GM21717 (cell line): ENCODE measurements around the gene ALK.

Source experiments
- ATAC-seq: cut with Tn5 transposase; IDR thresholded peaks from one replicate; pipeline ENCODE4 v1.9.1; 2021; ENCODE audit warnings: mild to moderate bottlenecking, moderate library complexity; ENCODE audit not compliant: unreplicated experiment

ALK gene

DNA sequence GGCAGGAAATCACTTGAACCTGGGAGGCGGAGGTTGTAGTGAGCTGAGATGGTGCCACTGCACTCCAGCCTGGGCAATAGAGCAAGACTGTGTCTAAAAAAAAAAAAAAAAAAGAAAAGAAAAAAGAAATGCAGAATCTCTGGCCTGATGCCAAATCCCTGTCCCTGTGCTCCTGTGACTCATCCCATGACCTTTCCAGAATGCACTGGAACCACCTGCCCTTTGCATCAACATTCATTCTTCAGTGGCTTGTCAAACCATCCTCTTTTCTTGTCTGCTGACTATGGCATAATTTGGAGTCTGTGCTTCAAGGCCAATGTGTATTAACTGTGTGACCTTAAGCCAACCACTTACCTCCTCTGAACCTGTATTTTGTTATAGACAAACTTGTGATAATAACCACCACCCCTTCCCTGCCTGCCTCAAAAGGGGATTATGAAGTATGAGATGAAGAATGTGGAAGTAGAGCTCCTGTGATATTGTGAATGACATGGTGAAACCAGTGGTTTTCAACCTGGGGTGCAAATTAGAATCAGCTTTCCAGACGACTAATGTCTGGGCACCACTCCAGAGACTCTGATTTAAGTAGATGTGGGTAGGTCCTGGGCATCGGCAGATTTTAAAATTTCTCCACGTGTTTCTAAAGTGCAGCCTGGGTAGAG is 616.9 kb downstream of the ALK start:
- no peak for ATAC-seq

DNA sequence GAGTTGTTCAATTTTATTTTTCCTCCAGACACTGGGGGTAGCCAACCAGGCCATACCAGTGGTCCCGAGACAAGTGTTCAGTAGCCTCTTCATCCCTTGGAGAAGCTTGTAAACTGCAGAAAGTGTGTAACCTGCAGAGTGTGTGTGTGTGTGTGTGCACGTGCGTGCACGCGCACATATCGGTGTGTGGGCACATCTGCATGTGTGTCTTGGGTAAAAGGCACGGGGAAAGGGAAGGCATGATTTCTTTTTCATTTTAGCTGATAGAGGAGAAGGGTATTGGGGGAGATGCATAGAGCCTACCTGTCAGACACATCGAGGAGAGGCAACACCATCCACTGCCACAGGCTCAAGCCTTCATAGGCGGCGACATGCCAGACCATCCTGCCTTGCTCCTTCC is 624.8 kb downstream of the ALK start:
- ATAC-seq, result no peak

DNA sequence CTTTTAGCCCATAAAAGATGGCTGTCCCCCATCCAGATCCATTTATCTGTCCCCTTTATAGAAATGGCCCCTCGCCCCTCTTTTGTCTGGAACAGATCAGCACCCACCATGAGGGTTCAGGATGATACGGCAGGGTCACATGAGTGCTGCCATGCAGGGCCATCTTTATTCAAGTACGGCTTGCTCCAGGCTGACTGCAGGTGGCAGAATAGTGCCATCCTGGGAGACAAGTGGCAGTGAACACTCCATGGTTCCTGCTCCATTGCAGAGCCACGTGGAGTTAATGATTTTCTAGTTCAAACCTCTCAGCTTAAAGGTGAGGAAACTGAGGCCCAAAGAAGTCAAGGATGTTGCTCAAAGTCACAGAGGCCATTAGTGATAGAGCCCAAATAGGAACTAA is 625.5 kb downstream of the ALK start:
- ATAC-seq, result no peak

DNA sequence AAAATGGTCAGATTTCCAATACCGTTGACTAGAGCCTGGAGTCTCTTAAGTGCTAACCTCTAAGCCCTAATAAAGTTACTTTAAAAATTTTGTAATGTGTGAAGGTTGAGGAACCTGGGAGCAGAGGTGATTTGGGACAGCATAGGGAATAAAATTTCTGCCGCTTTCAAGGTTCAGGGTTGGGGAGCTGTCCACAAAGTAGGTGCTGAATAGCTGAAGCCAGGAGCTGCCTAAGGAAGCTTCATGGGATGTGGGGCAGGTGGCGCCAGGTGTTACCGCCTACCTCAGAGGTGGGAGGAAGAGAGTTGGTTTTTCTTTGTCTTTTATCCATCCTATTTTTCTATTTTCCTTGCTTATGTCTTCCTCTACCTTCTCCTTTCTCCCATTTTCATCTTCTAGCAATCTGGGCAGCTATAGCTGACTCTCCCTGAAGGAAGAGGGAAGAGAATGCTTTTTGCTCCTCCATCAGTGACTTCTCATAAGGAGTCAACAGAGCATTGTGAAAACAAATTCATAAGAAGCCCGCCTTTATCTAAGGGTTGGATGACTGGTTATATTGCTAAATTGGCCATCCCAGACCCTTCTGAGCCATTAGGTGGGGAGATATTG is 627.5 kb downstream of the ALK start:
- ATAC-seq, result no peak

DNA sequence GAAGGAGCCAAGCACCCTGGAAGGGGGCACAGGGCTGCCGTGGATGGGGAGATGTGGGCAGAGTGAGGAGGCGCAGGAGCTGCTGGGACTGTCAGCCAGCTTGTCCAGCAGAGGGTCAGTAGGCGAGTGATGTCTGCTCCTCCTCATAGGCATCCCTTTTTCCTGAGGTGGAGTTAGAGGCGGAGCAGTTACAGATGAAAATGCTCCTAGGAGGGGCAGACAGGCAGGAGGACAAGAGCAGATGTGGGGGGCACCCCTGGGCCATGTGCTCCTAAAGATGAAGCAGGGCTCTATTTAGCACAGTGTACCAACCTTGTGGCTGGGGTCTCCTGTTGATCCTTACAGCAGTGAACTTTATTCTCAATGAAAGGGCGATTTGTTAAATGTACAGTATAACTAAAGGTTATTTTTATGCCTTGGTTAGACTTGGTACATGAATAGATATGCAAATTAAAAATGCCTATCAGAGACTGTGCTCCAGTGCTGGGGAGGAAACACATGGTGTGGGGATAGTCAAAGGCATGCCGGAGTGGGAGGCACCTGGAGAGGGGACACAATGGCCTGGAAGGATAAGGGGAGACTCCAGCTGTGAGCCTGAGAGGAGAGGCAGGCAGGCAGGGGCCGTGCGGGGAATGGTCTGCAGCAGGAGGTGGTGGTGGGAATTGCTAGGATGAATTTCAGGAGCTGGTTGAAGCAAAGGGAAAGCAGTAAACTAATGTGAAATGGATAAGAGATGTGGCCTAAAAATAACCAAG is 630.9 kb downstream of the ALK start:
- ATAC-seq, result no peak

DNA sequence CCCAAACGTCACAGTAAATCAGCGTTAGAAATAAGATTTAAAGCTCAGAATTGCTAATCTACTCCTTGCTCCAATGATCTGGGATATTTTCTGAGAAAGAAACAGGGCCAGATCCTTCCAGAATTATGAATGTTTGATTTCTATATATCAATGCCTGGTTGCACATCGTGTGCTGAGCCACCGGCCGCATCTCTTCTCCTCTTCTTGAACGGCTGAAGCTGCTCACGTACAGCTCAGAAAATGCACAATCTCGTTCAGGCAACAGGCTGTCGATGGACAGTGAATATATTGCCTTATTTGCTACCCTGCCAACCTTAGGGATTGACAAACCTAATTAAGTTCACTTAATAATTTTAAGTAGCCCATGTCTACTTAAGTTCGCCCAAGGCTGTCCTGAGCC is 636.7 kb downstream of the ALK start:
- no peak for ATAC-seq

DNA sequence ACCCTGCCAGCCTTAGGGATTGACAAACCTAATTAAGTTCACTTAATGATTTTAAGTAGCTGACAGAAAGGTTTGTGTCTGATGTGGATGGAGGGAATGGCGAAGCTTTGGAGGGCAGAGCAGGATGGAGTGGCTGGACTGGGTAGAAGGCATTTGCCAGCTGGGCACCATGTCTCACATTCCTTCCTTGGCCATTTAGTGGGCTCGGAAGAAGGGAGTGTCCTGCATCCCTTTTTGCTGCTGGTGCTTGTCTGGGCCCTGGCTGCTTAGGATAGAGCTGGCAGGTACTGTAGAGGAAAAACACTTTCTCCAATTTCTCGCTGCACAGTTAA is 639.5 kb downstream of the ALK start:
- ATAC-seq, result no peak

DNA sequence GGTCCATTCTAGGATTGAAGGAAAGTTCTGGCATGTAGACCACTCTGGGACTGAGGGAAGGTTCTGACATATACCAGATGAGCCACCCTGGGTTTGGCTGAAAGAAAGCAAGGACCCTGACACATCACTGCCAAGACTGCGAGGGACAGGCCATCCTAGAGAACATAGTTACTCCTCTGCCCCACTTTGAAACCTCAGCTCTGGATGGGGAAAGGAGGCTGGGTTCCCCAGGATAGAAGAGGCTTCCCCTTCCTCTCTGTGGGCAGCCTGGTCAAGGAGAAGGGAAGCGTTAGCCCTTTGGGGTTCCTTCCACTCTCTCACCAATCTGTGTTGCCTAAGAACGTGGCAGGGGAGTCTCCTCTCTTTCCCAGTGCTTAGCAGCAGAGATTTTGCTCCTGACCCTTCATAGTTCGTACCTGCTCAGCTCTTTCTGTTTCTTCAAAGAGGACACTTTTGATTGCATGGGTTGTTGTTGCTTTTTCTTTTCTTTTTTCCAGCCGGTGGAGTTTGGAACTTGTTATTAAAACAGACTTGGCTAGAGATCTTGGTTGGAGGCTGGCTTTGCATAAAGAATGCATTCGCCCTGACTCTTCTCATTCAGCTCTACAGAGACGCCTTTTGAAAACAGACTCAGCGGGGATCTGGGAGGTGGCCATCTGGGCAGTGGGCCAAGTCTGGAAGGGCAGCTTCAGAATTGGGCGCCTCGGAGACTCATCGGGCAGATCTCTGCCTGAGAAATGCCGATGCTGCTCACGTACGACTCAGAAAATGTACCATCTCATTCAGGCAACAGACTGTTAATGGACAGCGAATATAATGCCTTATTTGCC is 640.1 kb downstream of the ALK start:
- no peak for ATAC-seq

DNA sequence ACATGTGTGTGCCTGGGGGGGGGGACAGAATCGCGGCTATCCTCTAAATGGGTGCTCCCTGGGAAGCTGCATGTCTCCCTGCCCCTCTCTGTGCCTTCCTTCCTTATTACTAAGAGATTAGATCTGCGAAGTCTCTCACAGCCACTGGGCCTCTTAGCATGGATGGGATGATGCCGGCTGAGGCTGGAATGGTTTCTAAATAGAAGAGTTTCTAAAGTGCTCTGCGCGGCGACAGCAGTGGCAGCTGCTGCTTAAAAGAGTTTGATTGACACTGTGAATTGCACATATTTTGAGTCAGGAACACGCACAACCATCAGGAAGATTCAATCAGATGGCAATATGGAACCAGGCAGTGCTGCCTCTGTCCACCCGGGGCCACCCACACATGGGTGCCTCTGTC is 642.4 kb downstream of the ALK start:
- no peak for ATAC-seq

DNA sequence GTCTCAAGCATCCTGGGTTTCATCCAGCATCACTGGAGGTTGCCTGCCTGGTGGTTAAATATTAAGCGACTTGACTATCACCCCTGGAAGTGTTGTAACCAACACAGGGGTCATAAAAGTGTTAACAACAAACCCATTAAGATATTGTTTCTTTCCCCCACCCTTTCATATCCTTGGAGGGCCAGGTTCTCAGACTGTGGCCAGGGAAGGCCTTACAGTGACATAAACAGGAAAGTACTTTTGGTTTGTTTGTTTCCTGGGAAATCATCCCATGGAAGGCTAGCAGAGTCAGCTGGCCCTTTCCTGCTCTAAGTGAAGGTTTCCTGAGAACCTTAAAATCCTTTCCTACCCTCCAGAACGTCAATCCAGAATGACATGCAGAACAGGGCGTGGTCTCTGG is 645.2 kb downstream of the ALK start:
- no peak for ATAC-seq

DNA sequence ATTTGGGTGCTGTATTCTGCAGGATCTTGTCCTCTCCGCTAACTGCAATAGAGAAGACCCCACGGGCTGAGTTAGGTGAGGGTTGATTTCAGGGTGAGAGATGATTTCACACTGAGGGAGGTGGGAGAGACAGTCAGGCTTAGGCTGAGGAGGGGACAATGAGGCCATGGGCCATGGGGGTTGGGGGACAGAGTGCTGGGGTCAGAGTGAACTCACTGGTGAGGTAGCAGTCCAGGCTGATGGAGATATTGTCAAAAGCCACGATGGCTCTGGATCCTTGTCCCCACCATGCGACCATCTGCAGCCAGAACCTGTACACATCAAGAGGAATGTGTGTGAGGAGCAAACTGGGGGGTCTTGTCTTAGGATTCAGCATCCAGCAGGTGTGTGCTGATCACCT is 646.2 kb downstream of the ALK start:
- ATAC-seq, result no peak

DNA sequence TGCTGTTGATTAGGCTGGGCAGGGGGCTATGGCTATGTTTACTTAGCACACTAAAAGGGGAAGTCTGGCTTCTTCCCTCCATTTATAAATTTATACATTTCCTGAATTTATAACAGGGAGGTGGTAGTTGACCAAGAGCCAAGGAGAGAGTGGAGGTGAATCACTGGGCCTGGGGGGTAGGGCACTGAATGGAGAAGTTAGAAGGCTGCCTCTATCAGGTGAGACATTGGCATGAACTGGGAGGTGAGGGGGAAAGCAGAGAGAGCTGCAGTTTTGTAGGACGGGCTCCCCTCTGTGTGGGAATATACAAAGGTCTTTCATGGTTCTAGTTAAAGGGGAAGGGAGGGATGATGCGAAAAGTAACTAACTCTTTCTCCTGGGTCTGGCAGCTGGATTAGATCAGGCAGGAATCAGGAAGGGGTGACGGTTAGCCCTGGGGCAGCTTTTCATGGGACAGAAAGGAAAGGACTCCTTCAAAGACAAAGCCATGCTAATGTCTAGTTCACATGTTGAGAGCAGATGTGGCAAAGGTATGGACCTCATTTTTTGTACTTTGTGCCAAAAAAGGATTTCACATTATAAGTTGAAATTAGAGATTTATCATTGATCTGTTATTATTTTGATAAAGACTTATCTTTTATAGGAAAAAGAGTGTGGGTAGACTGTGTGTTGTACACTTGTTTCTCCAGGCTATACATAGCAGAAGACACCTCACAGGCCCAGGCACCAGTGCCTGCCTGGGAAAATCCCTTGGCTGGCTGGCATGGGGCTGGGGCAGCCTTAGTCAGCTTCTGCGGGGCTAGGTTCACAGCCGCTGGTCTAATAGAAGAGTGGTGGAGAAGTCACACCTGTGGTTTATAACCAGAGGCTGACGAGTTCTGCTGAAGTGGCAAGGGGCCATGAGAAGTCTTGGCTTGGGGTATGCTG is 647.4 kb downstream of the ALK start:
- ATAC-seq, result no peak

DNA sequence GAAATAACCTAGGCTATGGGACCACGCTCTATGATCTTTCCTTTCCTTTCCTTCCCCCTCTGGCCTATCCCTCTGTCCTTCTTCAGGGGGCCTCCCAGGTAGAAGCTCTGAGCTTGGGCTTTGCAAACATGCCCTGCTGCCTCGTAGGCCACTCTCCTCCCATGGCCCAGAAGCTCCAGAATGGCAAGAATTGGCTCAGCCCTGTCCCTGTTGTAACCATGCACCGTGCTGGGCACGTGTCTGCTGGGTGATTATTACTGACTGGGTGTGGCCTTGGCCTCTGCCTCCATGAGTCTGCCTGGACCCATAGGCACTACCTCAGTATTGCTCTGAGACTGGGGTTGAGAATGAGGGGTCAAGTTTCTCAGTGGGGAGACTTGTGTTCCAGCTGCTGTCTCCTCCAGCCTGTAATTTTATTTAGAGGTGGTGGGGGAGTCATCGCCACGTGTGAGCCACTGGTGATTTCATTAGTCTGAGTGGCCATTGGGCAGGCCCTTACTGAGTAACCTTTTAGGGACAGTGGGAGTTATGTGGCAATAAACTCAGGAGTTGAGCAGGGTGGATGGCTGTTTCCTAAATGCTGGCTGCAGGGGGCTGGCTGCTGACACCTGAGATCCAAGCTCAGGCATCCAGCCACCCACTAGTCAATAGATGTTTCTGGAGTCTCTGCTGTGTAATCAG is 648.2 kb downstream of the ALK start:
- no peak for ATAC-seq

DNA sequence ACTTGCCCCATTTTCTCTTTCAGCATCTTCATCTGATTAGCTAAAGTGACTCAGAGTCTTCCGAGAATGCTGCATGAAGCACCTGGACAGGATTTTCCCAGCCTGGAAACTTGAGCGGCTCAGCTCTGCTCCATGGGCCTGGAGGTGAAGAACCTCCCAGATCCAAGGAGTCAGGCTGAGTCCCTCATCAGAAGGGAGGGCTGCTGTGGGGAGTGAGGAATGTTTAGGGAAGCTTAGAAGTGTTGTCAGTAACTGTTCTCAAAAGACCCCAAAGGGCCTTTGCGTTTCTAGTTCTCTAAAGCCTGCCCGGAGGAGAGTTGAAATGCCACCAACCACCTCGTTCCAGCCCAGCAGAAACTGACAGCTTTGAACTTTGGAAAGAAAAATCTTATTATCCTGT is 649.1 kb downstream of the ALK start:
- ATAC-seq, result no peak

DNA sequence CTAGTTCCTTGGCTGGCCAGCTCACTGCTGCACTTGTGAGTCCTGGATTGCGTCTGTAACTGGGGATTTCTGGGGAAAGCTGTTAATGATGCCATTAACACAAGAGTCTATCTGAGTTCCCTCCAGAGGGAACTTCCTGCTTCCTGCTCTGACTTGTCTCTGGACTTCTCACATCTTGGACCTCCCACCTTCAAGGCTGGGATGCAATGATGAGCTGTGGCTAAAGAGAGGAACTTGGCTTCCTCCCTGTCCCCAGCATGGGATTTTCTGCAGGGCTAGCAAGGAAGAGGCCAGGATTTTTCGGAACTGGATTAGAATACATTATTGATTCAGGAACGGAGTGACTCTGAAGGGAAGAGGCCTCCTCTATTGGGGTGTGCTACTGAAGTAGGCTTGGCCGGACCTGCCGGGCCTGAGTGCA is 650.7 kb downstream of the ALK start:
- no peak for ATAC-seq

DNA sequence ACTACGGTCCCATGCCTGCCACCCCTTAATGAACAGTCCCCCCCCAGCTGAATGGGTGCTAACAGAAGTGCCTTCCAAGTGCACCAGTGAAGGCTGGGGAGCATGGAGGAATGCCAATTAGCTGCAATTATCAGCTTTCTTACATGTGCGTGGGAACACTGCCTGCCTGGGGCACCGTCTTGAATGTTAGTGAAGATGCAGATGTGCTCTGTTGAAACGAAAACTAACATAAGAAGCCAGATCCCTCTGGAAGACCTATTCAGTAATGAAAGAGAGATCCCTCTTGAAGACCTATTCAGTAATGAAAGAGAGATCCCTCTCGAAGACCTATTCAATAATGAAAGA is 651.6 kb downstream of the ALK start:
- no peak for ATAC-seq

DNA sequence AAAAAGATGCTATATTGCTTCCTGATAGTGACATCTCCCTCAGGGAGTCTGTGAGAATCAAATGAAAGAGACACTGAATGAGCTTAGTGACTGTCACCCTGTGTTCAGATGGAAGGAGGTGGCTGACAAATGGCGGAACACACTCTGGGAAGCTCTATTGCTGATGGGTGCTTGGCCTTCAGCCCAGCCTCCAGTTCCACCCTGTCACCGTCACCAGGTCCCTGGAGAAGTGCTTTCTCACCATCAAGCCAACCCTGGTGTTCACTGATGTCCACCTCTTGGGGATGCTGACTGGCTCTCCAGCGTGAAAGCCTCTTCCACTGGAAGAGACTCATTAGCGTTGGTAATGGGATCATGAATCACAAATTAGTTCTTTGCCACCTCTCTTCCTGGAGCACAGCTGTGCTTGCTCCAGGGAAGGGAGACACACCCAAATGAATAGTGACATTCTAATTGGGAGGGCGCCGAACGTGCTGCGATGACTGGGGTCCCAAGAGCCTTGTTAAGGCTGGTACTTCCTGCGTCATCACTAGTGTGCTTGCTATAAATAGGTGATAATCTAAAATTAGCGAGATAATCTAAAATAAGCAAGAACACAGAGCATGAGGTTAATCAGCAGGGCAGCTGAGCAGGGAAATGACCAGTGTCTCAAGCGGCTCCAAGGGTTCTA is 652.2 kb downstream of the ALK start:
- no peak for ATAC-seq

DNA sequence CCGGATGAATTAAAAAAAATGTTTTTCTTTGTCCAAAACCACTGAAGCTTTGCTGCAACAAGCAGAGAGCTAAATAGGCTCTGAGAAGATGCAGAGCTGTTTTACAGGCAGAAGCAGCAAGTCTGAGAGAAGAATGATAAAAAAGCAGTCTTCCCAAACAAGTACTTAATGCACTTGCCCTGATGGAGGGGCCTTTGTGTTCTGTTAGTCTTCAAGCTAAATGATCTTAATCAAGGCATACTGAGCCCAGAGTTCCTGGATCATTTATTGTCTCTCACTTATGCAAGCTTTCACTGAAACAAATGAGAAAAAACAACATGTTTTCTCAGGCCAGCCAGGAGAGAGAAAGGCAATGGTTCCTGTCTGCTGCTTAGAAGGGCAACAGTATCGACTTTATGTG is 653.7 kb downstream of the ALK start:
- no peak for ATAC-seq

DNA sequence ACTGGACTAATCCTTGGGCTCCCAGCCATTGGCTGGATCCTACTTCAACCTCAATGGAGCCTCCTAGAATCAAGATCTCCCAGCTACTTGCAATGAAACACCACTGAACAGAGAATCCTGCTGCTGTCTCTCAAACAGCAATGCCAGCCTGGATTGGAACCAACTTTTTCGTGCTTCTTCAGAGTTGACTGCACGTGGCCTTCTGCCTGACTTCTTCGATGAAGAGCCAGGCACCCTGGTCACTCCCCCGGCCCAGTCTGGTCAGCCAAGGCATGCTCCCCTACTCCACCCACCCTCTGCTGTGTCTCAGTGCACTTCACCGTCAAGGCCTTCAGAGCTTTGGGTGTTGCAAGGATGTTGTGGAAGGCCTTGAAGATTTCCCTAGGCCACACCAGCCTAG is 657.5 kb downstream of the ALK start:
- ATAC-seq, result no peak
